ACHN (cell line): ENCODE data around the gene CWH43.
"Not testable (repeated sequence)": the region's sequence is repeated elsewhere in the genome, so short reads cannot be mapped to it uniquely, and the experiment has no call there.

ENCODE experiments used
- DNase-seq: peaks from one replicate; pipeline ENCODE4 v3.0.0-alpha.2; 2015
- in situ Hi-C: cut with HindIII; loops from 2 replicates; pipeline ENCODE4 v1.10.0; 2017; ENCODE audit warnings: low sequenced_read_pairs, low pct_ligation_motif_present, low pct_unique_long_range_greater_than_20kb

Gene CWH43

GRCh38 chr4:49108183-49108978 is 122.3 kb downstream of the CWH43 start:
- DNase-seq, in situ Hi-C loops: not testable (repeated sequence)

- DNase-seq, in situ Hi-C loops: not testable (repeated sequence)
Observed at GRCh38 chr4:49109567-49110166, 123.6 kb downstream of the CWH43 start.

DNA sequence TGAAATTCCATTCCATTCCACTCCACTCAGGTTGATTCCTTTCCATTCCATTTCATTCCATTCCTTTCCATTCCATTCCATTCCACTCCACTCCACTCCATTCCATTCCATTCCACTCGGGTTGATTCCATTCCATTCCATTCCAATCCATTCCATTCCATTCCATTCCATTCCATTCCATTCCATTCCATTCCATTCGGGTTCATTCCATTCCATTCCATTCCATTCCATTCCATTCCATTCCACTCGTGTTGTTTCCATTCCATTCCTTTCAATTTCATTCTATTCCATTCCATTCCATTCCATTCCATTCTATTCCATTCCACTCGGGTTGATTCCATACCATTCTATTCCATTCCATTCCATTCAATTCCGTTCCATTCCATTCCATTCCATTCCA is 124.5 kb downstream of the CWH43 start:
- in situ Hi-C loops, DNase-seq: not testable (repeated sequence)
